ENCODE measurements around the gene ARHGAP45. TPM values are rescaled to one million over a fixed set of nuclear protein-coding genes. Genes with fewer than 3 reads are reported as not detected.

The ARHGAP45 gene
- total and polyA plus RNA-seq, 9 of the 15 experiments (the other 6 are each of a cell fraction or from before 2014, with no cell fraction given) = 0.08 to 22.1 (median 4.2) TPM

GRCh38 chr19:1085676-1086442, 18.9 kb downstream of the ARHGAP45 start (continued):
- TF ChIP-seq NFYB (IDR thresholded peaks at IDR 0.05; ENCODE audit: extremely low read depth, insufficient read length) (no peak), ZNF140 (CRISPR knock-in tag; IDR thresholded peaks at IDR 0.05) (no peak), CUX1 (CRISPR knock-in tag; IDR thresholded peaks at IDR 0.05) (no peak), PCBP2 (IDR thresholded peaks at IDR 0.05; ENCODE audit: low read depth, low read length, poor library complexity, severe bottlenecking) (no peak), ZNF175 (CRISPR knock-in tag; IDR thresholded peaks at IDR 0.05; ENCODE audit: low read depth) (no peak), TEAD1 (CRISPR knock-in tag; IDR thresholded peaks at IDR 0.05) (no peak), TCF15 (CRISPR knock-in tag; IDR thresholded peaks at IDR 0.05) (no peak), SUPT5H (IDR thresholded peaks at IDR 0.05) (peak; percentile 65), ZNF639 (CRISPR knock-in tag; conservative IDR thresholded peaks at IDR 0.05 in 1 of 2, IDR thresholded peaks at IDR 0.05 in 1 of 2) (no peak), MEF2A (IDR thresholded peaks at IDR 0.05; ENCODE audit: control insufficient read depth, low read depth, low read length) (no peak), PHF20 (IDR thresholded peaks at IDR 0.05; ENCODE audit: partially characterized antibody) (no peak), GTF3C2 (IDR thresholded peaks at IDR 0.05; ENCODE audit: borderline replicate concordance, extremely low read depth, insufficient read length) (no peak), CSDE1 (IDR thresholded peaks at IDR 0.05) (no peak), POLR2G (IDR thresholded peaks at IDR 0.05; ENCODE audit: low read depth, low read length) (peak; percentile 80), ZFX (CRISPR knock-in tag; IDR thresholded peaks at IDR 0.05) (no peak), THRAP3 (IDR thresholded peaks at IDR 0.05; ENCODE audit: borderline replicate concordance) (no peak)
